ENCODE results near the gene CSPG5.

- TF ChIP-seq CTCF (IDR thresholded peaks at IDR 0.05) (no peak), POLR2A (IDR thresholded peaks at IDR 0.05) (no peak)
Measured at GRCh38 chr3:47601281-47601680, 22.6 kb upstream of the CSPG5 start.
